ENCODE data around the gene KLHL8. TPM values are rescaled to one million over a fixed set of nuclear protein-coding genes. Genes with fewer than 3 reads are reported as not detected.
"Not testable (repeated sequence)": the region's sequence is repeated elsewhere in the genome, so short reads cannot be mapped to it uniquely, and the experiment has no call there.

KLHL8 gene
- total RNA-seq, 2 experiments from 2014 or later, result 6.3 to 7.0 TPM

GRCh38 chr4:87151730-87152129 is 68.7 kb downstream of the KLHL8 start:
- Histone ChIP-seq H3K4me1 (ENCODE audit: insufficient read depth, low read length) (no peaks in the 10 kb centered on the region), H3K9me3 (ENCODE audit: control insufficient read depth in 1 of 2, insufficient read depth in 1 of 2, low read length in 2 of 2) (no peaks in the 10 kb centered on the region), H3K27ac (ENCODE audit: low read depth in 1 of 2, low read length in 2 of 2) (no peak overlapping the region), H3K27me3 (ENCODE audit: control insufficient read depth in 1 of 2, insufficient read depth in 2 of 2, low read length in 2 of 2) (no peaks in the 10 kb centered on the region), H3K36me3 (ENCODE audit: insufficient read depth, low read length) (no peaks in the 10 kb centered on the region), H3K4me3 (ENCODE audit: low read length) (no peak overlapping the region)
- Mint-ChIP-seq H3K27me3 (no peaks in the 10 kb centered on the region), H3K4me3 (no peak overlapping the region), H3K9me3 (no peaks in the 10 kb centered on the region), H3K36me3 (ENCODE audit: low read depth) (no peaks in the 10 kb centered on the region), H3K4me1 (ENCODE audit: low read depth) (no peaks in the 10 kb centered on the region), H3K27ac (no peak overlapping the region)
- intact Hi-C loops (cut with DNase I, micrococcal nuclease), result loop anchor here (2.0 to 10.0 kb wide), 3 partner anchors 203 to 1063 kb away; no protein-coding TSS in a partner anchor
- ChIA-PET POLR2A (no interaction called here), CTCF (interaction anchor here (1.0 to 2.6 kb wide), 4 partner anchors 11 to 121 kb away, joined by 3 to 27 read pairs (median 3); no protein-coding TSS in a partner anchor)
- ATAC-seq (ENCODE audit: poor library complexity) (no peak), DNase-seq (no peak)
- TF ChIP-seq CTCF (IDR thresholded peaks at IDR 0.05), result no peak

- Mint-ChIP-seq H3K9me3 (no peaks in the 10 kb centered on the region), H3K27ac (no peak overlapping the region), H3K27me3 (no peaks in the 10 kb centered on the region), H3K36me3 (ENCODE audit: low read depth) (no peaks in the 10 kb centered on the region), H3K4me1 (ENCODE audit: low read depth) (no peaks in the 10 kb centered on the region), H3K4me3 (no peak overlapping the region)
- H3K36me3 ChIP-seq (ENCODE audit: insufficient read depth, low read length), result no peaks in the 10 kb centered on the region
- no peak overlapping the region for H3K4me3 ChIP-seq (ENCODE audit: low read length)
- no peaks in the 10 kb centered on the region for H3K4me1 ChIP-seq (ENCODE audit: insufficient read depth, low read length)
- H3K27ac ChIP-seq (ENCODE audit: low read depth in 1 of 2, low read length in 2 of 2), result no peak overlapping the region
- peak; percentile 97 for TF ChIP-seq CTCF (IDR thresholded peaks at IDR 0.05)
- H3K9me3 ChIP-seq (ENCODE audit: control insufficient read depth in 1 of 2, insufficient read depth in 1 of 2, low read length in 2 of 2), result no peaks in the 10 kb centered on the region
- ChIA-PET POLR2A (interaction anchor here (1.5 kb wide), 1 partner anchor 70 kb away, joined by 14 read pairs; the partner anchor contains the start of gene KLHL8), CTCF (interaction anchor here (0.7 to 2.6 kb wide), 16 partner anchors 10 to 315 kb away, joined by 3 to 27 read pairs (median 4); no protein-coding TSS in a partner anchor)
- no peaks in the 10 kb centered on the region for H3K27me3 ChIP-seq (ENCODE audit: control insufficient read depth in 1 of 2, insufficient read depth in 2 of 2, low read length in 2 of 2)
- DNase-seq, result peak in 10 of 14 experiments; percentile 14 to 79 (median 42)
- intact Hi-C loops (cut with DNase I, micrococcal nuclease), result loop anchor here (1.0 to 10.0 kb wide), 5 partner anchors 85 to 1064 kb away; no protein-coding TSS in a partner anchor
- ATAC-seq (ENCODE audit: poor library complexity), result peak; percentile 84
Observed at GRCh38 chr4:87150498-87151261, 69.7 kb downstream of the KLHL8 start.

GRCh38 chr4:87147116-87147515 is 73.3 kb downstream of the KLHL8 start:
- Histone ChIP-seq H3K4me3 (ENCODE audit: low read length) (no peak overlapping the region), H3K27ac (ENCODE audit: low read depth in 1 of 2, low read length in 2 of 2) (no peak overlapping the region), H3K36me3 (ENCODE audit: insufficient read depth, low read length) (no peaks in the 10 kb centered on the region), H3K9me3 (ENCODE audit: control insufficient read depth in 1 of 2, insufficient read depth in 1 of 2, low read length in 2 of 2) (no peaks in the 10 kb centered on the region), H3K4me1 (ENCODE audit: insufficient read depth, low read length) (no peaks in the 10 kb centered on the region), H3K27me3 (ENCODE audit: control insufficient read depth in 1 of 2, insufficient read depth in 2 of 2, low read length in 2 of 2) (no peaks in the 10 kb centered on the region)
- H3K36me3 Mint-ChIP-seq (ENCODE audit: low read depth), result peaks cover 13% of the 10 kb centered on the region
- H3K27ac Mint-ChIP-seq, result no peak overlapping the region
- ChIA-PET CTCF (interaction anchor here (2.9 kb wide), 1 partner anchor 225 kb away, joined by 6 read pairs; no protein-coding TSS in a partner anchor), POLR2A (interaction anchor here (1.1 kb wide), 1 partner anchor 141 kb away, joined by 3 read pairs; no protein-coding TSS in a partner anchor)
- no peak for ATAC-seq (ENCODE audit: poor library complexity)
- H3K9me3 Mint-ChIP-seq, result no peaks in the 10 kb centered on the region
- intact Hi-C loops (cut with DNase I, micrococcal nuclease), result no loop called here
- no peak for DNase-seq
- H3K27me3 Mint-ChIP-seq, result no peaks in the 10 kb centered on the region
- no peak overlapping the region for H3K4me3 Mint-ChIP-seq
- TF ChIP-seq CTCF (IDR thresholded peaks at IDR 0.05), result no peak
- no peaks in the 10 kb centered on the region for H3K4me1 Mint-ChIP-seq (ENCODE audit: low read depth)

- H3K4me1 Mint-ChIP-seq (ENCODE audit: low read depth); H3K4me1 ChIP-seq (ENCODE audit: insufficient read depth, low read length); H3K36me3 ChIP-seq (ENCODE audit: insufficient read depth, low read length); H3K9me3 ChIP-seq (ENCODE audit: control insufficient read depth in 1 of 2, insufficient read depth in 1 of 2, low read length in 2 of 2); H3K27ac ChIP-seq (ENCODE audit: low read depth in 1 of 2, low read length in 2 of 2); H3K27me3 ChIP-seq (ENCODE audit: control insufficient read depth in 1 of 2, insufficient read depth in 2 of 2, low read length in 2 of 2); H3K4me3 Mint-ChIP-seq; H3K27ac Mint-ChIP-seq; H3K27me3 Mint-ChIP-seq; DNase-seq; H3K4me3 ChIP-seq (ENCODE audit: low read length); intact Hi-C loops (cut with DNase I, micrococcal nuclease); ATAC-seq (ENCODE audit: poor library complexity); H3K9me3 Mint-ChIP-seq: not testable (repeated sequence)
- ChIA-PET CTCF (interaction anchor here (2.9 kb wide), 1 partner anchor 224 kb away, joined by 6 read pairs; no protein-coding TSS in a partner anchor), POLR2A (interaction anchor here (1.1 kb wide), 1 partner anchor 140 kb away, joined by 3 read pairs; no protein-coding TSS in a partner anchor)
- H3K36me3 Mint-ChIP-seq (ENCODE audit: low read depth), result peaks cover 24% of the 10 kb centered on the region
Observed at GRCh38 chr4:87145934-87146333, 74.5 kb downstream of the KLHL8 start.
